Kidney tubule cell (primary cell): Measurements from ENCODE around the gene SMARCE1.

Experiments
- DNase-seq: peaks from one replicate; pipeline ENCODE4 v3.0.0-alpha.2; 2018; ENCODE audit warnings: low spot score

SMARCE1 gene

GRCh38 chr17:40582328-40582901 is 65.2 kb downstream of the SMARCE1 start:
- DNase-seq, result no peak

DNA sequence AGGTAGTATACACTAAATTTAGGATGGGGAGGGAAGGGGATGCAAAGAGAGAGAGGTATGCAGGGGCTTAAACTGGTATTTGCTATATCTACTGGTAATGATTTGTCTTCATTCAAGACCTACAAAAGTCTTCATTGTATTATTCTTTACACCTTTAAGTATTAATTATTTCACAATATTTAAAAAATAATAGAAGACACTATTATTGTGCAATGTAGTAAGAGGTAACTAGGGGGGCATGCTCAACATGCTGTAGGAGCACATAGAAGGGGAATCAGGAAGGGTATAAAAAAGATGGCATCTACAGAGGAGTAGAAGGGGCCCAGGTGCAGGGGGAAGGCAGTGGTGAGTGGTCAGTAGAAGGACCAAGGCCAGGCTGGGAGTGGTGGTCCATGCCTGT is 67.5 kb downstream of the SMARCE1 start:
- no peak for DNase-seq

DNA sequence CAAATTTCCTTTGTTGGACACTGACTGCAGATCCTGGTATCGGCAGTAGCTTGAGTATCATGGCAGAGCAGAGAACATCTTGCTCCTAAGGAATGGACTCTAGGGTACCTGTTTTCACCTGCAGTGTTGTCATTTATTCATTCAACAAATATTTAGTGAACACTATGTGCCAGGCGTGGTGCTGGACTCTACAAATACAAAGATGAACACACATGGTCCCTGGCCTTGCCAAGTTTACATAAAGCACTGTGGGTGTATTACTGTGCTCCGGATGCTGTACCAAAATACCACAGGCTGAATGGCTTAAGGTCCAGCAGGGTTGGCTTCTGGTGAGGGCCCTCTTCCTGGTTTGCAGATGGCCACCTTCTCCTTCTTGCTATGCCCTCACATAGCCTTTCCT is 68.1 kb downstream of the SMARCE1 start:
- no peak for DNase-seq

DNA sequence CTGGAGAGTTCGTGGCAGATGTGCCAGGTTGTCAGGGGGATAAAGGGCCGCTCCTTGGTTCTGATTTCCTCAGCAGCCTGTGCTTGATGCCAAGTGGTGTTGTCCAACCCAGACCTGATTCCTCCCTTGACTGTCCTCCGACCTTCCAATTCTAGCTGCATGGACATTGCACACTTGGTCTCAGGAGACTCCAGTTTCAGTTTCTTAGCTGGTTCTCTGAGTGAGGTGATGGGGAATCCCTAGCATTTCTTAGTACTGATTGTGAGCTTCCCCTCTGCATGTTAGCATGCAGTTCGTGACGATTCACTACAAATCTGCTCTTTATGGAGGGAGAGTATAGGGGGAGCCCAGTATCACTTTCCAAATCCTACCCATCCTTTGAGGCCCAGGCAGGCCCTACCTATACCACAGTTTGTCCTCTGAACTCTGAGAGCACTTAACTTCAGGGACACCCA is 70.0 kb downstream of the SMARCE1 start:
- no peak for DNase-seq

DNA sequence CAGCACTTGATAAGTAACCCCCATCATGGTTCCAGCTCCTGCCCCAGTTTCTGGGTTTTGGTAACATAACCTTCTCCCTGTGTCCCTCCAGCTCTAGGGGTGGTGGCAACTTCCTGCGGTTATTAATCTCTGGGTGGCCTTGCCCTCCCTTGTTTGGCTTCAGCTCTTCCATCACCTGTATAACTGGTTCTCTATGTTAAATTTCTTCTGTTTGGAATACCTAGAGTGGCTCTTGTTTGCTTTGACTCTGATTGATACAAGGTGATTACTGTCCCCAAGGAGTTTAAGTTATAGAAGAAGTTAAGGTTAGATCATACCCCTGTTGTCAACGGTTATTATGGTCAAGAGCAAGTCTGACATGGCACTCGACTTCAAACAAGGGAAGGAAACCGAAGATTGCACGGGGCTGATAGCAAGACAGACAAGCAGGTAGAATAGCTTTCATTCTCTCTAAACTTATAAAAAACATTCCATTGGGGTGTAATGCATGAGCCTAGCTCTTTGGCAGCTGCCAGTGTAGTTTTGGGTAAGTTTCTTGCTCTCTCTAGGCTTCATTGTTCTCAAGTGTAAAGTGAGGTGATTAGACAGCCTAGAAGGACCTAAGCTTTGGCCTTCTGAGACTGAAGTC is 71.4 kb downstream of the SMARCE1 start:
- no peak for DNase-seq
